22Rv1 (cell line): ENCODE results near the gene DENND1A.

Experiments used
- H3K27ac ChIP-seq: fragments of 450-650 bp; 2 replicates; pipeline ENCODE4 v1.5.1; 2017
- CTCF ChIP-seq: fragments of 450-650 bp; IDR thresholded peaks from 2 replicates; pipeline ENCODE4 v1.5.1; 2017; ENCODE audit warnings: mild to moderate bottlenecking
- ZFX ChIP-seq: fragments of 450-650 bp; IDR thresholded peaks from 2 replicates; pipeline ENCODE4 v1.6.1; 2017; ENCODE audit warnings: antibody characterized with exemption, borderline replicate concordance

DENND1A gene

GRCh38 chr9:123657941-123658340 lies 272.0 kb downstream of the DENND1A start:
- TF ChIP-seq CTCF: no peak
- TF ChIP-seq ZFX: no peak
- H3K27ac ChIP-seq: no peak overlapping the region

GRCh38 chr9:123657099-123657498 lies 272.8 kb downstream of the DENND1A start:
- TF ChIP-seq ZFX (no peak), CTCF (no peak)
- H3K27ac ChIP-seq: no peak overlapping the region

GRCh38 chr9:123656565-123656964 lies 273.4 kb downstream of the DENND1A start:
- TF ChIP-seq CTCF (no peak), ZFX (no peak)
- H3K27ac ChIP-seq: no peak overlapping the region

GRCh38 chr9:123655681-123656423 lies 274.1 kb downstream of the DENND1A start:
- no peak overlapping the region for H3K27ac ChIP-seq
- TF ChIP-seq ZFX (no peak), CTCF (no peak)

GRCh38 chr9:123654994-123655637 lies 274.8 kb downstream of the DENND1A start:
- no peak overlapping the region for H3K27ac ChIP-seq

GRCh38 chr9:123654218-123654993 lies 275.5 kb downstream of the DENND1A start:
- no peak for TF ChIP-seq ZFX
- TF ChIP-seq CTCF: no peak
- H3K27ac ChIP-seq: no peak overlapping the region

More at GRCh38 chr9:123654994-123655637, 274.8 kb downstream of the DENND1A start:
- TF ChIP-seq CTCF: no peak
- TF ChIP-seq ZFX: no peak
